ENCODE results near the gene ZNF625.
"Not testable (repeated sequence)": the region's sequence is repeated elsewhere in the genome, so short reads cannot be mapped to it uniquely, and the experiment has no call there.

The ZNF625 gene

GRCh38 chr19:12137221-12137940 lies 19.2 kb downstream of the ZNF625 start:
- no peak for DNase-seq

GRCh38 chr19:12133069-12133468 lies 23.5 kb downstream of the ZNF625 start:
- no peak for DNase-seq

GRCh38 chr19:12126707-12127106 lies 29.8 kb downstream of the ZNF625 start:
- DNase-seq: no peak

- DNase-seq: no peak
These were observed 39.1 kb downstream of the ZNF625 start for GRCh38 chr19:12117201-12117970.

- no peak for DNase-seq
These were observed 43.4 kb downstream of the ZNF625 start for GRCh38 chr19:12113121-12113520.

- DNase-seq: no peak
These were observed 43.8 kb downstream of the ZNF625 start for GRCh38 chr19:12112701-12113100.

GRCh38 chr19:12111943-12112637 lies 44.4 kb downstream of the ZNF625 start:
- DNase-seq: no peak

GRCh38 chr19:12111176-12111575 lies 45.4 kb downstream of the ZNF625 start:
- DNase-seq: no peak

- DNase-seq: not testable (repeated sequence)
These were observed 52.6 kb downstream of the ZNF625 start for GRCh38 chr19:12103909-12104308.

GRCh38 chr19:12098040-12098439 lies 58.5 kb downstream of the ZNF625 start:
- DNase-seq: no peak

GRCh38 chr19:12095111-12095790 lies 61.3 kb downstream of the ZNF625 start:
- DNase-seq: no peak
